Stimulated activated naive CD8-positive, alpha-beta T cell treated with anti-CD3 and anti-CD28 coated beads, Interleukin-15, amount 100 ng/mL, for 72 hours (primary cell): ENCODE results near the gene PCGF2.

Source experiments
- ATAC-seq: fragments of 150-1000 bp; cut with Tn5 transposase; 2 replicates; pipeline ENCODE4 v1.10.0; 2021; ENCODE audit warnings: mild to moderate bottlenecking, moderate library complexity
- DNase-seq, 2 donors: peaks; one replicate each; pipeline ENCODE4 v3.0.0; 2021 to 2022
- H3K27ac Mint-ChIP-seq, 2 donors: one replicate each; pipeline ENCODE4 v1.8.0; 2022; ENCODE audit warnings: mild to moderate bottlenecking in 2 of 2, mixed read lengths in 2 of 2, moderate library complexity in 2 of 2
- H3K27me3 Mint-ChIP-seq: one replicate; pipeline ENCODE4 v1.8.0; 2022; ENCODE audit warnings: mixed read lengths
- H3K4me1 Mint-ChIP-seq: one replicate; pipeline ENCODE4 v1.8.0; 2022; ENCODE audit warnings: mild to moderate bottlenecking, mixed read lengths
- H3K4me3 Mint-ChIP-seq, 2 donors: one replicate each; pipeline ENCODE4 v1.8.0; 2022; ENCODE audit warnings: mild to moderate bottlenecking in 2 of 2, mixed read lengths in 2 of 2, moderate library complexity in 1 of 2
- H3K9me3 Mint-ChIP-seq, 2 donors: one replicate each; pipeline ENCODE4 v1.8.0; 2022; ENCODE audit warnings: mixed read lengths in 2 of 2

PCGF2 gene

DNA sequence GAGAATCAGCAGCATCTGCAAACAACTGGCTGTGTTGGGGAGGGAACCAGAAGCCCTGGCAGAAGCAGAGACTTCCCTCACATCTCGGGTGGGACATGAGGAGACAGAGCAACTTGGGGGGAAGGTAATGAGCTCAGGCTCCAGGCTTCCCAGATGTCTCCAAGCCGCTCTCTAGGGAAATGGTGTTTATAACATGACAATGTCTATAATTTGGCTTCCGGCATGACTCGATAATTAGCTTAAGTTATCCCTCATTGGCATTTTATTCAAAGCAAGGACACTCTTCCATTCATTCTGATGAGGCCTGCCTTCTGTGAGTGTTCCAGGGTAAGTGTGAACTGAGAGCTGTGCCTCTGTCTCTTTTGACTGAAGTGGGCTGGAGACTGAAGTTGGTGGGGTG is 57.8 kb downstream of the PCGF2 start:
- H3K27me3 Mint-ChIP-seq = peaks cover 18% of the 10 kb centered on the region
- ATAC-seq (no peak), DNase-seq (no peak)
- H3K27ac Mint-ChIP-seq = no peak overlapping the region
- peaks cover 4% of the 10 kb centered on the region for H3K4me1 Mint-ChIP-seq
- H3K4me3 Mint-ChIP-seq = no peak overlapping the region
- H3K9me3 Mint-ChIP-seq = no peaks in the 10 kb centered on the region

GRCh38 chr17:38687286-38687685 is 60.9 kb downstream of the PCGF2 start:
- peaks cover 4% of the 10 kb centered on the region for H3K4me1 Mint-ChIP-seq
- no peak overlapping the region for H3K27ac Mint-ChIP-seq
- no peaks in the 10 kb centered on the region for H3K9me3 Mint-ChIP-seq
- no peak for DNase-seq
- H3K27me3 Mint-ChIP-seq = peaks cover 21% of the 10 kb centered on the region
- ATAC-seq = no peak
- no peak overlapping the region for H3K4me3 Mint-ChIP-seq

- Mint-ChIP-seq H3K4me3 (no peak overlapping the region), H3K27me3 (peaks cover 16% of the 10 kb centered on the region), H3K27ac (peak overlapping the region; percentile 30 to 59), H3K4me1 (peaks cover 4% of the 10 kb centered on the region), H3K9me3 (no peaks in the 10 kb centered on the region)
- DNase-seq = no peak
- no peak for ATAC-seq
Observed at GRCh38 chr17:38685491-38685890, 62.6 kb downstream of the PCGF2 start.
